Activated T-cell treated with anti-CD3 and anti-CD28 coated beads for 1 hour (primary cell): Measurements from ENCODE around the gene IGFBP5.

Experiments used
- DNase-seq: peaks from one replicate; pipeline ENCODE4 v3.0.0-alpha.2; 2020; ENCODE audit warnings: low read depth

The IGFBP5 gene

GRCh38 chr2:216664593-216665034 lies 30.7 kb downstream of the IGFBP5 start:
- no peak for DNase-seq

DNA sequence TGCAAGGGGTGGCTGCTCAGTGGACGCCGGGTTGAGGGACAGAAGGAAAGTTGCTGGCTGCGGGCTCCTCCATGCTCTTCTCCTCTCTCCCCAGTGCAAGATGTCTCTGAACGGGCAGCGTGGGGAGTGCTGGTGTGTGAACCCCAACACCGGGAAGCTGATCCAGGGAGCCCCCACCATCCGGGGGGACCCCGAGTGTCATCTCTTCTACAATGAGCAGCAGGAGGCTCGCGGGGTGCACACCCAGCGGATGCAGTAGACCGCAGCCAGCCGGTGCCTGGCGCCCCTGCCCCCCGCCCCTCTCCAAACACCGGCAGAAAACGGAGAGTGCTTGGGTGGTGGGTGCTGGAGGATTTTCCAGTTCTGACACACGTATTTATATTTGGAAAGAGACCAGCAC lies 31.5 kb downstream of the IGFBP5 start:
- DNase-seq: no peak

DNA sequence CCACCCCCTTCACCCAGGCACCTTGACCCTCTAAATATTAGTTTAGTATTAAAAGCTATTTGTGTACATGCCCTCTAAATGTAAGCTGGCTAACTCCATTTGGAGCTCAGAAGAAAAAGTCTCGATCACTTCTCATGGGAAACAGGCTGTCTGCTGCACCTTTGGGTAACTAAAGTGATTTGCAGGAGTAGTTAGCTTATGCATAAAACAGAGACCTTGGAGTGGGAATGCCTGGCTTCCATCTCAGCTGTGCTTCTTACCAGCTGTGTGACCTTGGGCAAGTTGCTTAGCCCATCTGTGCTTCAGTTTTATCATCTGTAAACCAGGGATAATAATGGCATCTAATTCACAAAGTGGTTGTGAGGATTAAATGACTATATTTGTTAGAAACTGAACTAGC lies 32.2 kb downstream of the IGFBP5 start:
- DNase-seq: no peak

GRCh38 chr2:216661639-216662375 lies 33.5 kb downstream of the IGFBP5 start:
- no peak for DNase-seq

DNA sequence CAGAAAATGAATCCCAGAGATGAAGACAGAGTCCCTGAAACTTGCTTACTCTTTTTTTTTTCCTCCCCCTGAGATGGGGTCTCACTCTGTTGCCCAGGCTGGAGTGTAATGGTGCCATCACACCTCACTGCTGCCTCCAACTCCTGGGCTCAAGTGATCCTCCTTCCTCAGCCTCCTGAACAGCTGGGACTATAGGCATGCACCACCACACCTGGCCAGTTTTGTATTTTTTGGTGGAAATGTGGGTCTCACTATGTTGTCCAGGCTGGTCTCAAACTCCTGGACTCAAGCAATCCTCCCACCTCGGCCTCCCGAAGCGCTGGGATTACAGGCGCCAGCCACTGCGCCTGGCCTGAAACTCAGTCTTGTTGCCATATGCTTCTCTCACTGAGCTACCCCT lies 34.3 kb downstream of the IGFBP5 start:
- no peak for DNase-seq

GRCh38 chr2:216660496-216660895 lies 34.9 kb downstream of the IGFBP5 start:
- no peak for DNase-seq

- no peak for DNase-seq
Measured at GRCh38 chr2:216659276-216659675, 36.1 kb downstream of the IGFBP5 start.

- no peak for DNase-seq
Measured at GRCh38 chr2:216658757-216659156, 36.6 kb downstream of the IGFBP5 start.

DNA sequence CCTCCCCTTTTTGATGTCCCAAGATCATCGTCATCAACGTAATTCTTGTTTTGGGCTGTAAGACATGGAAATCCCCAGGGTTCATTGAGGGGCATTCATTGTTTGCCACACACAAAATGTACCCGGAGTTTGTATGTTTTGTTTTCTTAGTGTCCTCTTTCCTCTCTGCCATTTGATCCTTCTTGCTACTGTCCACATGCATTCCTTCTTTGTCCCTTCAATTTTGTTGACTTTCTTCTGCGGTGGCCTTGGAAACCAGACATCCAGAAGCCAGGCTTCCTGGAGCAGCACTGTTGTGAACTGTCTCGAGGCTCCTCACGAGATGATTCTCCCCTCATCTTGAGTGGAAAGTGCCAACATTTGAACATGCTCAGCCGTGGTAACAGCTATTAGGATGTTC lies 37.4 kb downstream of the IGFBP5 start:
- DNase-seq: no peak

- DNase-seq: no peak
Measured at GRCh38 chr2:216657086-216657855, 38.1 kb downstream of the IGFBP5 start.

- no peak for DNase-seq
Measured at GRCh38 chr2:216654528-216655052, 40.8 kb downstream of the IGFBP5 start.

DNA sequence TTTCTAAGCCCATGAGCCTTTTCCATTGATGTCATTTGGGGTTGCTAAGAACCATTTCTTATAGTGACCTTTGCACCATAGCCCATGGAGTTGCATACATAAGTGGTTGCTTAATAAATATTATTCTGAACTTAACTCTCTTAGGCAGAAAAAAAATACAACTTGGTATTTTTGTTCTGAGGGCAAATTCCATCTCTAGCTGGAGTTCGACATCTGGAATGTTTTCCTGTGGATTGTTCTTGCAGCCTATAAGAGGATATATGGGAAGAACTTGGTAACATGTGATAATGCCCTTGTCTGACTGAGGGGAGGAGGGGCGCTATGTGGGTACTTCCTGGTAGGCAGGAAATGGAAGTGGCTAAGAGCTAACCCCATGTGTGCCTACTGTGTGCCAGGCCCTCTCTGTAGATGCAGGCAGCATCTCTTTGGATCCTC lies 41.4 kb downstream of the IGFBP5 start:
- DNase-seq: no peak

DNA sequence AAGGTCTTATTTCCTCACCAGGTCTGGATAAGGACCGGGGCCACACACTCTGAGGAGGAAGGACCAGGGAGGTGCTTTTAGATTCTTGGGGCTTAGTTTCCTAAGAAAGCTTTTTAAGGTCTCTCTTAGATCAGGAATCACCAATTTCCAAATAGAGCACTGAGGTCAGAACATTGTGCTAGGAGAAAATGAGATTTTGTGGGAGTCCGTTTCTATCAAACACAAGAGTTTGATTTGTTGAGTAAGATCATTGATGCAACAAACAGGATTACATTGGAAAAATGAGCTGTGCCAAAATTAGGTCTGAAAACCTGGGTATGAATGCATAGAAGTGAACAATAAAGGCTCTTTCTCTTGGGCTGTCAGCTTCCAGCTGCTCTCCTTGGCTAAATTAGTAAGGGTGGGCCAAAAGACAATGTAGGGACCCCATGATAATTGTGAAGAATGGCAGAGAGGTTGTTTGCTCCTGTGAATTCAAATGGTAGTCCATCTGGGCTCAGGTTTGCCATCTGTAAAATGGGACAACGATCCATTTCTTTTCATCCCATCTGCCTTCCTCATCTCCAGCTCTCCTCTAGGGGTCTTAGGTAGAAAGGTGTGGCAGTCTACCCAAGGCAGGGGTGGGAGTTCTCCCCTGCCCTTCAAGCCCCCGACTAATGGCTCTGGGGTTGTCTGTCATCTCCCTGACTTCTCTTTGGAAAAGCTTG lies 42.1 kb downstream of the IGFBP5 start:
- DNase-seq: no peak

DNA sequence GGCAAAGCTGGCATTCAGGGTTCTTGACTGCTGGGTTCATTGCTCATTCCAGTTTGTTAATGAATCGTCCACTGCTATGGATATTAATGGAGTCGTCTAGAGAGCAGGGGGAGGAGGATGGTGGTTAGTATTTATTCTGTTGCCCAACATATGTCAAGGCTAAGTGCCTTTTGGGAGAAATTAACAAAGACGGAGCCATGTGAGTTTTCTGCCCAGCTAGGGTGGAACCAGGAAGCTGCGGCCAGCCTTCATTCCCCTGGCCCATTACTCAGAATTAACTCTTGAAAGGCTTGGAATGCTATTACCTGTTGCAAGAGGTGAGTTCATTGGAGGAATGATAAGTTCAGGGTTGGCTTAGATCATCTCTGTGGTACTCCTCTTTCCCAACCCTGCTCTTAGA lies 42.8 kb downstream of the IGFBP5 start:
- DNase-seq: no peak

- no peak for DNase-seq
Measured at GRCh38 chr2:216651351-216651881, 43.9 kb downstream of the IGFBP5 start.

DNA sequence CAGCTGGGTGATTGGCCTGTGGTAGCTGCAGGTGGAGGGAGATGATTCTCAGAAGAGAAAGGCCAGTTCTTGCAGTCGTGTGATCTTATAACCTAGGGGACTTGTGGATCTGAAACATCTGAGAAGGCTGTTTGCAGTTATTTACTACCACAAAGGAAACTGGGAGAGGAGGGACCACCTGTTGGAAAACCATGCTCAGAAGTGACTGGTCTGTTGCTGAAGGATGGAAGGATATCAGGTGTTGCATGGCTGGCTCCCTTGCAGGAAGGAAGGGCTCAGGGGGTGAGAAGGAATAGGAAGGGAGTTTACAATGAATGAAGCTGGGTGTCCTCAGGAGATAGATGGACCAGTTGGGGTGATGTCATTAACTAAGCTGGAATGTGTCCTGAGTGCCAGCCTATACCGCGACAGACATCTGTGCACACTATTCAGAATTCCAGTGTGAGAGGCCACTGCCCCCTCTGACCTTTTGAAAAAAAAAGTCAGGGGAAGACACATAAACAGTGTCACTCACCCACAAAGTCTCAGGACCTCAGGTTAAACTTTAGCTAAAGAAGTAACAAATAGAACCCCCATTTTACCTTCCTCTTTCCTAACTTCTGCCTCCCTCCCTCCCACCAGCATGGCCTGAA lies 44.6 kb downstream of the IGFBP5 start:
- no peak for DNase-seq

DNA sequence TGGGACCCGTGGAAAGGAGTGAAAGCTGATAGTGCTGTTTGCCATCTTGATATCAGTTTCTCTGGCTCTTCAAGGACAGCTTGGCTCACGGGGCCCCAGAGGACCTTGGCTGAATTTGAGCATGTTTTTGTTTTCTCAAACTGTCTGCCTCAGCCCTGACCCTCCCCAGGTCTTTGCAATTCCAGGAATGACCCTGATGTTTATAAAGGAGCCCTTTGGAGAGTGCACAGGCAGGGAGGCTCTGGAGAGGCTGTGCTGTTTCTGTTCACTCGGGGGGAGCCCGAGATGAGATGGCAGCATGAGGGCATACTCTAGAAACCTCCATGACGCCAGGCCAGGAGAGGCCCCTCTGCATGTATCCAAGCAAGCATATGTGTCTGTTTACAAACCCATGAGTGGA lies 45.8 kb downstream of the IGFBP5 start:
- DNase-seq: no peak

DNA sequence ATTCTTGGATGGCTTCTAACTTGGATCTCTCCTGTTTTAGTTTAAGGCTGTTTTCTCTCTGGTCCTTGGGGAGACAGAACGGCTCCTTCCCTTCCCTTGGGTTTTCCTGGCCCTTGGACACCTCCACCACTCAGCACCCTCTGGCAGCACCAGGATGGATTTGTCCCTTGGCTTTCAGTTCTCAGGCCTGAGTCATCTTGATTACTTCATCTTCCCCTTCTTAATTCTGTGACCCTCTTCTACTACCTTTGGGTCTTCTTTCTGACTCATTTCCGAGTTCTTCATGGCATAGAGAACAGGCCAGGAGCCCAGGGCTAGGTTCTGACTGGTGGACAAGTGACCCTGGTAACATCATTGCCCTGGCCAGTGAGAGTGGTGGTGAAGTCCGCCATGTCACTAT lies 47.2 kb downstream of the IGFBP5 start:
- no peak for DNase-seq

DNA sequence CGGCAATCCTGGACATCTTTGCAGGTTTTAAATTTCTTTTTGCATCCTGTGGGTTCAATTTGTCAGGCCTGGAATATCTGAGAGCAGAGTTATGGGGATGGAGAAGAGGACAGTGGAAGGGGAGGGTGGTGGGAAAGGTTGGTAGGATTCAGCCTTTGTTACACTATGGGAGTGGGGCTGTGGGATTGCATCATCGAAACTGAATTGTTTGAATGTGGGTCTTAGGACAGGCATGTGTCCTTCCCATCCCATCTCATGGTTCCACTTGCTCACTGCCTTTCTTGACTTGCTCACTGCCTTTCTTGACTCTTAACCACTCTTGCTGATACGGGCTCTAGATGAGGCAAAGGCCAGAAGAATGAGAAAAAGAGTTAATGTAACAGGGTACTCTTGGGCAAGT lies 49.2 kb downstream of the IGFBP5 start:
- DNase-seq: no peak

- no peak for DNase-seq
Measured at GRCh38 chr2:216645636-216645950, 49.8 kb downstream of the IGFBP5 start.

DNA sequence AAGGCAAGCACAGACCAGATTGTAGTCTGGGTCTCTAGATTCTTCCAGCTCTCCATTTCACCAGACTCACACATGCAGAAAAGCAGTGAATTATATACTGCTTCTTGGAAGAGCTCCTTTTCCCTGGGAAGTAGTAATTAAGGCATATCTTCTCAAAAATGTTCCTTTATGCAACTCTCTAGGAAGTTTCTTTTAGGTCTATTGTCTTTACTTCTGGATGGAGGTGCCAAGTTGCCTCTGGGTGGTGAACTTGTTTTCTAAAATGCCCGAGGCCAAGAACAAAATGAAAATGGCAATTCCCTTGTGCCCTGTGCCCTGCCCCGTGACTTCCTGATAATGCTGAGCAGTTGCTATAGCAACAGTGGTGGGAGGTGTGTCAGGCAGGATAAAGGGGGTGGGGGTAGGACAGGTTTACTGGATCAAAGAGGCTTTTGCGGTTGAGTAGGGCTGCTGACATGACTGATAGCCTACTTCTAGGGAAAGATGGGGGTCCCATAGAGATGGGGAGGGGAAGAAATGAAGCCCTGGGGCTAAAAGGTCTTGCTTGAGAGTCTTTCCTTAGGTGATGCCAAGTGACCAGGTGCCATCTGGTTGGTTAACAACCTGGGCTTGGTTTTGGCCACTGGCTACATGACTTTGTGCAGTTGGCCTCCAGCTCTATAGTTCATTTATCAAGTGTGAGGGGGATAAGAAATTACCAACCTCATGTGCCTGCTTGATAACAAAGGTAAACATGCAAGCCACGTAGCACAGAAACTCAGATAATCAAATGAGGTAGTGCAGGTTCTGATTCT lies 50.3 kb downstream of the IGFBP5 start:
- DNase-seq: no peak
